Stomach smooth muscle (tissue), 2 donors: ENCODE data around the gene PTPRN2.

Experiments used
- H3K27ac ChIP-seq: one replicate; pipeline ENCODE4 v1.7.0; 2013; ENCODE audit warnings: mild to moderate bottlenecking, low read length, inconsistent platforms
- H3K27me3 ChIP-seq, 2 donors: one replicate each; pipeline ENCODE4 v1.7.0; 2013; ENCODE audit warnings: low read length in 2 of 2; ENCODE audit not compliant: insufficient read depth in 2 of 2, control insufficient read depth in 1 of 2
- H3K36me3 ChIP-seq, 2 donors: one replicate each; pipeline ENCODE4 v1.7.0; 2013; ENCODE audit warnings: low read length in 2 of 2; ENCODE audit not compliant: control insufficient read depth in 2 of 2, insufficient read depth in 2 of 2
- H3K4me1 ChIP-seq: one replicate; pipeline ENCODE4 v1.7.0; 2013; ENCODE audit warnings: low read length; ENCODE audit not compliant: control insufficient read depth, insufficient read depth
- H3K4me3 ChIP-seq, 2 donors: one replicate each; pipeline ENCODE4 v1.7.0; 2013; ENCODE audit warnings: low read length in 2 of 2
- H3K9ac ChIP-seq, 2 donors: one replicate each; pipeline ENCODE4 v1.7.0; 2013; ENCODE audit warnings: low read length in 2 of 2, mild to moderate bottlenecking in 1 of 2
- H3K9me3 ChIP-seq, 2 donors: one replicate each; pipeline ENCODE4 v1.7.0; 2013; ENCODE audit warnings: low read length in 2 of 2; ENCODE audit not compliant: control insufficient read depth in 2 of 2
- donor health status: healthy.
- donor health status: Pancreatic carcinoma.

Gene PTPRN2

DNA sequence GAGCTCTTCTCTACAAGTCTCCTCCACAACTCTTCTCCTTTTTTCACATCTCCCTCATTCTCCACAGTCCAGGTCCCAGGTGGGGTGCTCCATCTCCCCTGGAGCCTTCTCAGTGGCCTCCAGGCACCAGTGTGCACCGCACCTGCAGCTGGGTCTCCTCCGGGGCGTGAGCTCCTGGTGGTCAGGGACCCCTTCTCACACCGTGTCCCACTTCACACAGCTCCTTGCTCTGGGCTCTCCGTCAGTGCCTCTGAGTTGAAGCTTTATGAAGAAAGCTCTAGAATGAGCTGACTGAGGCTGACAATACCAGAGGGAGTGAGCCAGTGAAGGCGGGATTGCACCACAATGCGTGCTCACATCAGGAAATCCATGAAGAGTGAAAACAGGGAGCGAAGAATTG, 960.6 kb downstream of the PTPRN2 start:
- no peak overlapping the region for H3K4me3 ChIP-seq
- H3K27ac ChIP-seq: no peak overlapping the region
- H3K9me3 ChIP-seq: peaks cover 0 to 4% of the 10 kb centered on the region in 2 donors
- H3K27me3 ChIP-seq: peaks cover 0 to 2% of the 10 kb centered on the region in 2 donors
- H3K9ac ChIP-seq: no peak overlapping the region
- no peaks in the 10 kb centered on the region for H3K36me3 ChIP-seq
- H3K4me1 ChIP-seq: no peaks in the 10 kb centered on the region

DNA sequence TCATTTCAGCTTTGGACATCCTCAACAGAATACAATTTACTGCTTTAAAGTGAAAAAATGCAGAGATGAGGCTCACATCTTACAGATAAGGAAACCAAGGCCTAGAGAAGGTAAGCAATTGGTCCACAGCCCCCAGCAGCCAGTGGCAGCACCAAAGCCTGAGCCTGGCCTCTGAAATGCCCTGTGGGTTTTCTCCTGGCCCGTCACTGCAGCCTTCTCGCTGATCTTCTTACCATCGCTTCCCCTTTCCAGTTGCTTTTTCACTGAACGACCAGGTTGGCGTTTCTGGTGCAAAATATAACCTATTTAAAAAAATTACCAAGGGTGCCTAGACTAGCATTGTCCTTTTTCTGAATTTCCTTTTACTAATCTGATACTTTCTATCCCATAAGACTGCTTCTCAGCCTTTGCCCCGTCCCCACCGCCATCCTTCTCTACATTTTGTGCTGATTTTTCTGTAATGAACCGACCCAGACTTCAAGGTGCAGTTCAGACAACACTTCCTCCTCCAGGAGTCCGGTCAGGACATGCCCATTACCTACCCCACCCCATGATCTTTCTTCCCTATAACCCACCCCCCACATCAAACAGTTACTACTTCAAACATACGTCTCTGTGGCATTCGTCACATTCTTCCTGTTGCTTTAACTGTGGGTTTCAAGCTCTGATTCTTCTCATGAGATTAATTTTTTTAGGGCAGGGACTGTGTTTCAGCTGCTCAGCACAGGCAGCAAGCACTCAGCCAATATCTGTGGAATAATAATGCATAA, 961.5 kb downstream of the PTPRN2 start:
- no peak overlapping the region for H3K27ac ChIP-seq
- no peaks in the 10 kb centered on the region for H3K36me3 ChIP-seq
- H3K4me1 ChIP-seq: no peaks in the 10 kb centered on the region
- no peak overlapping the region for H3K9ac ChIP-seq
- H3K9me3 ChIP-seq: peaks cover 0 to 4% of the 10 kb centered on the region in 2 donors
- H3K27me3 ChIP-seq: peaks cover 0 to 2% of the 10 kb centered on the region in 2 donors
- H3K4me3 ChIP-seq: no peak overlapping the region

DNA sequence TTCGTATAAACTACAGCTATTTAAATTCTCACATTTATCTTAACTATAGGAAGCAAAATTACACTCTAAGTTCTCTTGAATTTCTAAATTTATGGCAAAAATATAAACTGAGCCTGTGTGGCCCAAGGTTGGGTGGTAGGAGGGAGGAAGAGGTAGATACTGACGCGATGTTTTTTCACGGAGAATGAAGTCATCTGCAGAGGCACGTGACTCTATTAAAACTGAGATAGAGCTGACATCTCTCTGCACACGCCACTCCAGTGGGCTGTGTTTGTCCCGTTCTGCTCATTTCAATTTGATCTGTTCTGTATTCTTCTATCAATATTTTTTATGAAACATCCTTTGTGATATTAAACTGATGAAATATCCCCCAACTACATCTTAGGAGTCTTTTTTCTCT, 964.1 kb downstream of the PTPRN2 start:
- H3K9ac ChIP-seq: no peak overlapping the region
- H3K27me3 ChIP-seq: peaks cover 0 to 2% of the 10 kb centered on the region in 2 donors
- no peak overlapping the region for H3K27ac ChIP-seq
- H3K4me1 ChIP-seq: no peaks in the 10 kb centered on the region
- no peak overlapping the region for H3K4me3 ChIP-seq
- peaks cover 0 to 4% of the 10 kb centered on the region in 2 donors for H3K9me3 ChIP-seq
- H3K36me3 ChIP-seq: no peaks in the 10 kb centered on the region

GRCh38 chr7:157622408-157623205, 965.0 kb downstream of the PTPRN2 start:
- Histone ChIP-seq H3K9ac (no peak overlapping the region), H3K27me3 (no peaks in the 10 kb centered on the region)

DNA sequence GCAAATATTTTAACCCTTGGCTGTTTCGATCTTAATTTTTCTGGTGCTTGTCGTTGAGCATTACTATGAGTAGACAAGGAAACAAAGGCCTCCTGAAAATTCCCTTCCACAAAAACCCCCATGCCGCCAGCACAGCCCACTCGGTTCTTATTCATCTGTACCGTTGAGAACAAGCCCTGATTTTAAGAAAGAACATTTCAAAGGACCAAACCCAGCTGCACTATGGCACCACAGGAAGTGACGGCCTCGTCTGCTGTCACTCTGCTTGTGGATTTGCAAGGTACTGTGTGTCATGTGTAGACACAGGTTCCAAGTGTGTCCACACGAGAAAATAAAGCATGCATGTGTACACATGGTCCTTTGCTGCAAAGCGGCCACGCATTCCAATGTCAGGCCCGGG, 965.6 kb downstream of the PTPRN2 start:
- Histone ChIP-seq H3K4me1 (no peaks in the 10 kb centered on the region), H3K27me3 (no peaks in the 10 kb centered on the region), H3K9me3 (peaks cover 0 to 4% of the 10 kb centered on the region in 2 donors), H3K4me3 (no peak overlapping the region), H3K36me3 (no peaks in the 10 kb centered on the region), H3K27ac (no peak overlapping the region), H3K9ac (no peak overlapping the region)

More at GRCh38 chr7:157622408-157623205, 965.0 kb downstream of the PTPRN2 start:
- H3K27ac ChIP-seq: no peak overlapping the region
- no peaks in the 10 kb centered on the region for H3K4me1 ChIP-seq
- H3K4me3 ChIP-seq: no peak overlapping the region
- peaks cover 0 to 4% of the 10 kb centered on the region in 2 donors for H3K9me3 ChIP-seq
- no peaks in the 10 kb centered on the region for H3K36me3 ChIP-seq

GRCh38 chr7:157621131-157621681, 966.4 kb downstream of the PTPRN2 start:
- Histone ChIP-seq H3K4me1 (no peaks in the 10 kb centered on the region), H3K9me3 (peaks cover 0 to 4% of the 10 kb centered on the region in 2 donors), H3K4me3 (no peak overlapping the region), H3K27ac (no peak overlapping the region), H3K36me3 (no peaks in the 10 kb centered on the region), H3K9ac (no peak overlapping the region), H3K27me3 (no peaks in the 10 kb centered on the region)

GRCh38 chr7:157620616-157621015, 967.0 kb downstream of the PTPRN2 start:
- H3K36me3 ChIP-seq: no peaks in the 10 kb centered on the region
- H3K4me1 ChIP-seq: no peaks in the 10 kb centered on the region
- H3K27me3 ChIP-seq: no peaks in the 10 kb centered on the region
- H3K27ac ChIP-seq: no peak overlapping the region
- peaks cover 0 to 4% of the 10 kb centered on the region in 2 donors for H3K9me3 ChIP-seq
- H3K9ac ChIP-seq: no peak overlapping the region
- H3K4me3 ChIP-seq: no peak overlapping the region

DNA sequence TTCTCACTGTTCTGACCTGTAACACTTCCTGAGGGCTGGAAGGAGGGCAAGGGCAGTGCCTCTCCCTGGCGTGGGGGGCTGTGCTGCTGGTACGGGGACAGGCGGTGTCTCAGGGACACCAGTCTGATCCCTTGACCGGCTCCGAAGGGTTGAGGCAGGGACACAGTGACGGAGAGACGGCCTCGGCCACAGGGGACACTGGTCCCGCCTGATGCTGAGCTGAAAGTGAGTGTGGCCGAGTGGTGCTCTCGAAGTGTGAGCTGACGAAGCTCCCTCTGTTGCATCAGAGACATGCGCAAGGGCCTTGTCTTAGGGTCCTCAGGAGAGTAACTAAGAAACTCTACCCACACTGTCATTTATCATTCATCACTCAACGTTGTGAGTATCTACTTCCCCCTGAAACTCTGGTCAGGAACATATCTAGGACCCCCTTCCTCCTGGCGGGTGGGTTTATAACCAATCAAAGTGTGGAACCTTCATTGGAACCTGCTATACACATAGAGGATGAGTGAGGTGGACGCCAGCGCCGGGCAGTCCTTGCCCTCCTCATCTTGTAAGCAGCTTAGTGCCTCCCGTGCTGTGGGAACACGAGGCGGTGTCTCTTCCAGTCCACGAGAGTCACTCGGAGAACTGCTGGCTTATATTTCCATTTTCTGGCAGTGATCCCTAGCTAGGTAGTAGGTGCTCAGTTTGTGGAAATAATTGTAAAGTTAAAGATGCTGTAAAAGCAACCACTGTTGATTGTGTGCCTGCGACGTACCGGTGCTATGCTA, 967.7 kb downstream of the PTPRN2 start:
- no peaks in the 10 kb centered on the region for H3K36me3 ChIP-seq

GRCh38 chr7:157618823-157619606, 968.6 kb downstream of the PTPRN2 start:
- no peak overlapping the region for H3K4me3 ChIP-seq
- H3K9ac ChIP-seq: no peak overlapping the region
- H3K36me3 ChIP-seq: no peaks in the 10 kb centered on the region
- no peak overlapping the region for H3K27ac ChIP-seq
- H3K27me3 ChIP-seq: peaks cover 0 to 2% of the 10 kb centered on the region in 2 donors
- no peaks in the 10 kb centered on the region for H3K4me1 ChIP-seq
- H3K9me3 ChIP-seq: no peaks in the 10 kb centered on the region

More for the DNA sequence above, 967.7 kb downstream of the PTPRN2 start:
- no peak overlapping the region for H3K4me3 ChIP-seq
- peaks cover 0 to 2% of the 10 kb centered on the region in 2 donors for H3K27me3 ChIP-seq
- H3K27ac ChIP-seq: no peak overlapping the region
- H3K9me3 ChIP-seq: peaks cover 0 to 4% of the 10 kb centered on the region in 2 donors
- H3K9ac ChIP-seq: no peak overlapping the region
- no peaks in the 10 kb centered on the region for H3K4me1 ChIP-seq
